ENCODE measurements around the gene ASB7.

DNA sequence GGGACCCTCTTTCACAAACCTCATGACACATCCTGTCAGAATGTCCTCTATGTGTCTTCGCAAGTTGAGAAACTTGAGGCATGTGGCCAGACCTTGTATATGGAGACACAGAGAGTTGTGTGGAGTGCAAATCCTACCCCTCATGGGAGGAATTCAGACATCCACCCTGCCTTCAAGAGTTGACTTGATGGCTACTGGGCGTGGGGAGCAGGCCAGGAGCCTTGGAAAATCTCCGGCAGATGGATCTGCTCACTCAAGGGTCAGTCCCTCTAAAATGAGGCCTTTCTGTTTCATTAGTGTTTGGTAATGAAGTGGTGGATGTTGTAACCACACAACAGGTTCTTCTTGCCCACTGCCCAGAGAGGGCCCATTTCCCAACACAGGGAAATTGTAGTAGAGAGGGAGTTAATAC, 79.0 kb downstream of the ASB7 start:
- no peak for TF ChIP-seq CTCF (IDR thresholded peaks at IDR 0.05; ENCODE audit: low read length)
- no peak for TF ChIP-seq EZH2phosphoT487 (IDR thresholded peaks at IDR 0.05; ENCODE audit: low read length)
- TF ChIP-seq EZH2 (optimal IDR thresholded peaks at IDR 0.05; ENCODE audit: low read depth, low read length) = no peak
